HG02678 (cell line): ENCODE results near the gene MRPL10.

Experiments
- ATAC-seq: cut with Tn5 transposase; IDR thresholded peaks from one replicate; pipeline ENCODE4 v1.9.1; 2021; ENCODE audit warnings: mild to moderate bottlenecking, moderate library complexity; ENCODE audit not compliant: unreplicated experiment

MRPL10 gene

DNA sequence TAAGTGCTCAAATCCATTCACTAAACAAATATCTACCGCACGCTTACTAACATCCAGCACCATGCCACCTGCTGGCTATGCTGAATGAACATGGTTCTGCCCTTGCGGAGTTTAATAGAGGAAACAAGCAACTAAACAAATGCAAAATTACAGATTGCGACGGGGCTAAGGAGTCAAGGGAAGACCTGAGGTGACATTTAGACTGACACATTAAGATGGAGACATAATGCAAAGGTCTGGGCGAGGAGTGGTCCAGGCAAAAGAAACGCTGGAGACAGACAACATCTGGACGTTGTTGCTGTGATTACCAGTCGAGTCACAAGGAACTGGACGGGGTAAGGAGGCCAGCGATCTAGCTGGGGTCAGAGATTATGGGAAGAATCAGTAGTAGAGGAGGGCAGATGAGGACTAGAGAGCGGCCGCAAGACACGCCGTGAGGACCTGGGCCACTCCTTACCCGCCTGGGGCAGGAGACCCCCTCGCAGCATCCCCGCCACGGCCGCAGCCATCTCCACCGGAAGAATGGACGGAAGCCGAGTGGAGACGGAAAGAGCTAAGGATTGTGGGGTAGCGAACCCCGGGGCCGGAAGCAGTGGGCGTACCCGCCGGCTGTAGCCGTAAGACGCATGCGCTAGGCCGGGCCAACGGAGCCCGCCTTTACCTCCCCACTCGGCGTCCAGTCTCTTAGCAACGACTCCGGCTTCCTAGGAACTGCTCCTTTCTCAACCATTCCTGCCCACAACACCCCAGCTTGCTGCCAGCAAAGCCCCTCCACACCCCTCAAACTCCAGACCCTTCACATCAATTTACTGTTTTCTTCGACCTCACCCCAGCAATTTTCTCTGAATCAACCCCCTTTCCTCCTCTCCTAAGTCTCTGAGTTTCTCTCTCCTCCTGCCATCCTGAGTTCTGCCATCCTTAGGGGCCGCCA, at the start of gene MRPL10, which contains the start of gene LRRC46:
TSS of gene MRPL10 (minus strand) at position 539 of the 931 bp plus-strand sequence. CDS start at position 509, 30 bp downstream.
TSS of gene LRRC46 (plus strand) at position 668 of the 931 bp plus-strand sequence. CDS start 320 bp downstream, outside the sequence.
- peak; percentile 93 for ATAC-seq

DNA sequence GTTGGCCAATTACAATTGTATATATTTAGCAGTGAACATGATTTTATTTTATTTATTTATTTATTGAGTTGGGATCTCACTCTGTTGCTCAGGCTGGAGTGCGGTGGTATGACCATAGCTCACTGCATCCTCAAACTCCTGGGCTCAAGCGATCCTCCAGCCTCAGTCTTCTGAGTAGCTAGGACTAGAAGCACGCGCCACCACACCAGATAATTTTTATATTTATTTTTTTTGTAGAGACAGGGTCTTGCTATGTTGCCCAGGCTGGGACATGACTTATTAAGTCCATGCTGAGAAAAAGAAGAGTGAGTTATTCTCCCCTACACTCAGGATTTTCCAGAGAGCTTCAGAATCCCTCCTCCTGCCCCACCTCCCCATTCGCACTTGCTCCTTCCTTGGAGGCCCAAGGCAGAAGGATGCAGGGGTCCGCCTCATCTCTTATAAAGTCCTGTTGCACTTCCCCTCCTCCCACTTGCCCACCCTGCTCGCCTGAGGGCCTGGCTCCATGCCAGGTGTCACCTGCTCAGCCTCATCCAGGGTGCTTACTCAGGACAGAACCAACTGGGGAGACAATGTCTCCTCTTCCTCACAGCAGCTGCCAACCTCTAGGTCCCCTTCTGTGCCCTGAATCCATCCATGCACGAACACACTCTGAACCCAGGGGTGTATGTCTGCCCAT, 48.6 kb upstream of the MRPL10 start:
- ATAC-seq, result no peak

- no peak for ATAC-seq
These were observed 47.8 kb upstream of the MRPL10 start for GRCh38 chr17:47879028-47879585.

DNA sequence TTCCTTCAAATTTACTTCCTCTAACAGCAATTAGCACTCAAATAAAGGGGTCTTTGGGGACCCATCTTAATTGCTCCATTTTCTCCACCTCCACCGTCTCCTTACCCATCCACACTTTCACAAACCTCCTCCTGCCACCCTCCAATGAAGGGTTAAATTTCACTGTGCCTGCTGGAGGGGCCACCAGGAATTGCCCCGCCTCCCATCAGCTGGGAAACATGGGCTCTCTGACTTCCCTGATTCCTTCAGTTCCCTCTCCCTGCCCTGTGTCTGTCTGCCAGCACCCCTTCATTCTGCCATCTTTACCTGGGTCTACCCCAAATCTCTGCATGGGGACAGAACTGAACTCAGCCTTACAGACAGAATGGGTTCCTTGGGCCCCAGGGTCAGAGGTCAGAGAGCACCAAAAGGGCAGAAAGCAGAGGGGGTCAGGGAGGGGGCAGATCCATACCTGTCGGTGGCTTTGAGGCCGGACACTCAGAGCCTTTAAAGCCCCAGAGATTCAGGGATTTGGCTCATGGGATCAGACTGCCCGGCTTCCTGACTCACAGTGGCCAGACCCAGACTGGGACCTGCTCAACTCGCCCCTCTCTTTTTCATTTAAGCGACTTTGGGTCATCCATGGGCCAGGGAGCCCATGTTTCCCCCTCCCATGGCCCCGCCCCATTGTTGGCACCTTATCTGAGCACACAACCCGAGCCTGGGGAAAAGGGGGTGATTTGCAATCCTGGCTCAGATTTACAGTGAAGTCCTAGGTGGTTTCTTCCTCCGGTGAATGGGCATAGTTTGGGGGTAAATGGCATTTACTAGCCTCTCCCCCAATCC, 47.1 kb upstream of the MRPL10 start:
- ATAC-seq, result no peak

DNA sequence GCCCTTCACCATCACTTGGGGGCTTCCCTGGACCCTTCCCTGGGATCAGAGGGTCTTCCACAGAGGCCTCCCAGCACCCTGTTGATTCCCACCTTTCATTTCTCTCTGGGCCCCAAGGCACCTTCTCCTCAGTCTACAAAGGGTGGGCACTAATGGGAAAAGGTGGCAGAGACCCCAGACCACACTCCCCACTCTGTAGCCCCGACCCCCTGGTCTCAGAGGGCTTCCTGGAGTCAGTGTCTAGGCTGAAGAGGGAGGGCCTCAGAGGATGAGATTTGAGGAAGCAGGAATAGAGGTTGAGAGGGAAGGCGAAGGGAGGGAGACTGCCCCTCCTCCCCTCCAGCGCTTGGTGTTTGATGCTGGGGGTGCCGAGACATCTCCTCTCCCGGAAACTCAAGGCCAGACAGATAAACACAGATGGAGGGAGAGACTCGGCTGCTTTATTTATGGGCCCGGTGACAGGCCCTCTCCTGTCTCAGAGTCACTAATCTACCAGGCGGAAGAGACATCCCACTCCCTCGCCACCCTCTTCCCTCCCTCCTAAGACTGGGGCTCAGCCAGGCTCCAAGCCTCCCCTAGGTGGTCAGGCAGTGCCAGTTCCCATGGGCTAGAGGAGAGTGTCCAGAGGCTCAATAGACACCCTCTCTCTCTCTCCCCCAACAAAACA, 46.2 kb upstream of the MRPL10 start:
- no peak for ATAC-seq

DNA sequence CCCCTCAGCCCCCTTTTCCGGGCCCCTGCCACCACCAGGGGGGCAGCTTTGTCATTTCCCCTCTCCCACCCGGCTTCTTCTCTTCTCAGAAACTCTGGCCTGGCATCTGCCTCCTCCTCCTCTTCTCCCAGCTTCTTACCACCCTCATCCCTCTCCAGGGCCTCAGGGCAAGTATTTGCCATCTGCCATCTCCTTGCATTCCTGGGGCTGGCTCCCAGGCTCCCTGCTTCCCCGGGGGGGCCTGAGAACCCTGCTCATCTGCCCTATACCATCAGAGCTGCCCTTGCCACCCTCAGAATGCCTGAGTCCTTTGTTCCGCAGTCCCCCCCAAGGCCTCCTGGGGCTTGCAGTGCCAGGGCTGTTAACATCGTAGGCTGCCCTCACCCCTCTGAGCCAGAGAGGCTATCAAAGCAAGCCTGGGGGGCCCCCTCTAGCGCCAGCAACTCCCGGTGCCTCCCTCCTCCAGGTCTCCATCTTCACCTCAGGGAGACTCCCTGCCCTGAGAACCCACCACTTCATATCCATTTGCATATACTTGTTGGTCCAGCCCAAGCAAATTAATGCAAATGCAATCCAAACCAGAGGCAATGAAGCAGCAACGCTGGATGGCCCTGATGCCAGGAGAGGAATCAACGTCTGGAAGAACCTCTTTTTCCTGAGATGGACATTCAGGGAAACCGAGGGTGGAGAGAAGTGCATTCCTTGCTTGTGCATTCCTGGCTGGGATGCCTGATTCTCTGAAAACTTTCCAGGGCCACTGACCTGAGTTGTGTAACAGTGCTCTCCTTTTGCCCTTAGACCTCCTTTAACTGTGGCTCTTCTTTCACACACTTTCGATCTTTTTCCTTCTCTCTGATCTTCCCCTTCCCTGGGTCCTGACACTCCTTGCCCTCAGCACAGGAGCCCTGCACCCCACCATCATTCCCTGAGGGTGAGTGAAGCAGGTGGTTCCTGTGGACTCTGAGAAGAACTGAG, 44.0 kb upstream of the MRPL10 start:
- ATAC-seq, result no peak

DNA sequence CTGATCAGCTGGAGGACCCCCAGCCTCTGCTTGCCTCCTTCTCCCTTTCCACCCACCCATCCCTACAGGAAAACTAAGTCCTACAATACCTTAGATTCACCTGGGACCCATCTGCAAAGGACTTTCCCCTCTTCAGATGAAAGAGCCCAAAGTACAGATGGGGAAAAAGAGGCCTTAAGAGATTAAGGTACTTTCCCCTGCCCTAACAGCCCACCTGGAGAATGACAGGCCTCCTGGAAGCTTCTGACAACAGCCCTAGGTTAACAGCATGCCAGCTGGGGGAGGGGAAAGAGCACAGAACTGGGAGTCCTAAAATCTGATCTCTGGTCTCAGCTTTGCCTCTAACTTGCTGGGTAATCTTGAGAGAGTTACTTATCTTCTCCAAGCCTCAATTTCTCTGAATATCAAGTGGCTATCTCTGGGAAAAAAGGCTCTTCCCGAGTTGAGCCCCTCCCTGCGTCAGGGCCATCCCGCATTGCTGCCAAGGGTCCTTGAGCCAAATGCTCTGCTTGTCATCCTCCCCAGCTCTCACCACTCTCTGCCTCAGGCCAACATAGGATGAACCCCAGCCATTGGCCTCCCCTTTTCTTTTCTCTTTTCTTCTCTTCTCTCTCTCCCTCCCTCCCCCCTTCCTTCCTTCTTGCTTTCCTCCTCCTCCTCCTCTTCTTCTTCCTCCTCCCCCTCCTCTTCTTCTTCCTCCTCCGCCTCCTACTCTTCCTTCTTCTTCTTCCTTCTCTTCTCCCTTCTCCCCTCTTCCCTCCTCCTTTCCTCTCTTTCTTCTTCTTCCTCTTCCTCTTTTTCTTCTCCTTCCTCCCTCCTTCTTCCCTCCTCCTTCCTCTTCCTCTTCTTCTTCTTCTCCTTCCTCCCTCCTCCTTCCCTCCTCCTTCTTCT, 42.1 kb upstream of the MRPL10 start:
- ATAC-seq, result no peak

DNA sequence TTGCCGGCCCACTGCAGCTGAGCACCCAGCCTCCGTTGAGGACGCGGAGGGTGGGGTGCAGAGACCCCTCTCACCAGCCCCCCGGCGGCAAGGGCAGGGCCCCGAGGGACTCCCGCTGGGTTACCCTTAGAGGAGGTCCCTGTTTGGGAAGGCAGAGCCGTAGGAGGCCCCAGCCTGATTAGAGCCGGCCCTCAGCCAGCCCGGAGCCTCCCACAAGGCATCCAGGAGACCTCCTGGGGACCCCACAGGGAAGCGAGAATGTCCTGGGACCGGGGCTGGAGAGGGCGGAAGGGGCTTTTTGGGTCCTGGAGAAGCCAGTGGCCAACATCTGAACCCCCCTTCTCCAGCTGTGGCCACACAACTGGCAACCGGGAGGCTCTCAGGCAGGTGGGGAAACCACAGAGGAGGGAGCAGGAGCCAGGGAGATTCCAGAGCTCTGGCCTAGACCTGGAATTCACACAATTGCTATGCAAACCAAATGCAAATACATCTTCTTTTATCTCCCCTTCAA, 41.4 kb upstream of the MRPL10 start:
- no peak for ATAC-seq

DNA sequence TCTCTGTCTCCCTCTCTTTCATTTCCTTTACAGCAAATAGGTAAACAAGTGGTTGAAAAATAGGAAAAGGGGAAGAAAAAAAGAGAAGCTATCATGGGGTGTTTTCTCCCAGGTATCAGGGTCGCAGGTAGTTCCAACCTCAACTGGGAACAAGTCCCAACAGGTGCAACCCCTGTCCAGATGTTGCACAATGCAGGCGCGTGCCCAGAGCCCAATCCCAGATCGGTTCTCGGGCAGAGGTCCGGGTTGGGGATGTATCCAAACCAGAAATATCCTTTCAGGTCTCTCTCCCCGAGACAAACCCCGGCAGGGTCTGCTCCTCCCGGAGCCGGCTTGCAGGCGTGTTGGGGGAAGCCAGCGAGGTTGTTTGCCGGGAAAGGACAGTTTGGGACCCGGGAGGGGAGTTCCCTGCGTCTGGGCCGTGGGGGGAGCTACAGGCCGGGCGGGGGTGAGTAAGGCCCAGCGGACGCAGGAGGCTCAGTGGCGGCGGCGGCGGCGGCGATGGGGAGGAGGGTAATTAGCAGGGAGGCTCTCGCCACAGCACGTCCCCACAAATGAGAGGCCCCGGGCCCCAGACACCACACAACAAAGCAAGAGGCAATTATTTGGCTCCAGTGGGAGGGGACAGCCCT, 40.8 kb upstream of the MRPL10 start:
- no peak for ATAC-seq

- ATAC-seq, result no peak
These were observed 39.7 kb upstream of the MRPL10 start for GRCh38 chr17:47871048-47871447.

- no peak for ATAC-seq
These were observed 38.7 kb upstream of the MRPL10 start for GRCh38 chr17:47870056-47870455.

DNA sequence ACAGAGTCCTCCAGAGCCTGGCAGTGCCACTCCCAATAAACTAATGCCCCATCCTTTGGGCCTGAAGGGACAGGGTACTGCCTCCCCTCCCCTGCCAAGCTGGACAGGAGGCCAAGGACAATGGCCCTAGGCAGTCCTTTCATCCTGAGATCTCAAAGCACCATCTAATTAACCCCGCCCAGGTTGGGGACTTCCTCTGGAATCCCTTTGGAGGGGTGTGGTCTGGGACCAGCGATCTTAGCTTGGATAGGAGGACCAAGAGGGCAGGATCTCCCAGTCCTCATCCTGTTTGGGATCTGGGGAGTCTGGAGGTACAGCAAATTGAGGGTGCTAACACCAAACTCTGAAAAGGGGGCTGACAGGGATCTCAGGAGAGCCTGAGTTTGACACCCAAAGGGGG, 37.8 kb upstream of the MRPL10 start:
- no peak for ATAC-seq

GRCh38 chr17:47867813-47868533, 36.6 kb upstream of the MRPL10 start:
- no peak for ATAC-seq

GRCh38 chr17:47866941-47867340, 35.6 kb upstream of the MRPL10 start:
- no peak for ATAC-seq

DNA sequence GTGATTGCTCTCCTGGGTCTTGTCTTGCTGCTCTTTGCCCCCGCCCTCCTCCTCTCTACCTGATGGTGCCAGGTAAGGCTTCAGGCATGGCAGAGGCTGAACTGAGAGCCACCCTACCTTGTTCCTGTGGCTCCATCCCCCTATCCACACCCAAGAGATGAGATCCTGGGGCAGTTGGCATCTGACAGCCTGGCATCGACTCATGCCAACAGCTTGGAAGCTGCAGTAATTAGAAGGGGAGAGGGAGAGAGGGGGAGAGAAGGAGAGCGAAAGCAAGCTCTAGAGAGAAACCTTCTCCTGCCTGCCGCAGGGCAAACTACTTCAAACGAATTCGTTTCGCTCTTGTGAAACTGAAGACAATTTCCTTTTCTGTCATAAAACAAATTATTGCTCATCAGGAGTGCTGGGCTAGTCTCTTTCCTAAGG, 33.5 kb upstream of the MRPL10 start:
- no peak for ATAC-seq

GRCh38 chr17:47862621-47863440, 31.5 kb upstream of the MRPL10 start:
- ATAC-seq, result no peak
